Activated CD8-positive, alpha-beta T cell treated with anti-CD3 and anti-CD28 coated beads, Interleukin-2, amount 10 ng/mL, durations not matched to agents 7 days and 5 days (primary cell): ENCODE results near the gene PDZD8. TPM values are rescaled to one million over a fixed set of nuclear protein-coding genes. Genes with fewer than 3 reads are reported as not detected.

Experiments used
- ATAC-seq: fragments of 150-1000 bp; cut with Tn5 transposase; one replicate; pipeline ENCODE4 v1.10.0; 2021; ENCODE audit warnings: moderate library complexity
- CTCF ChIA-PET: fragments of 350-600 bp; sonication (Branson Sonifier 250); formaldehyde crosslinking; loops from one replicate; lab custom pipeline; 2021; ENCODE audit warnings: antibody characterized with exemption; lab: Charles Lee
- POLR2A ChIA-PET: fragments of 350-600 bp; sonication (Branson Sonifier 250); formaldehyde crosslinking; loops from one replicate; lab custom pipeline; 2021; ENCODE audit warnings: antibody characterized with exemption; lab: Charles Lee
- DNase-seq: peaks from one replicate; pipeline ENCODE4 v3.0.0-alpha.2; 2020
- H3K27ac Mint-ChIP-seq: one replicate; pipeline ENCODE4 v1.8.0; 2021; ENCODE audit warnings: mild to moderate bottlenecking, mixed read lengths
- H3K27me3 Mint-ChIP-seq: one replicate; pipeline ENCODE4 v1.8.0; 2021; ENCODE audit warnings: low read depth, mixed read lengths
- H3K36me3 Mint-ChIP-seq: one replicate; pipeline ENCODE4 v1.8.0; 2021; ENCODE audit warnings: low read depth, mixed read lengths
- H3K4me1 Mint-ChIP-seq: one replicate; pipeline ENCODE4 v1.8.0; 2021; ENCODE audit warnings: low read depth, mixed read lengths
- H3K4me3 Mint-ChIP-seq: one replicate; pipeline ENCODE4 v1.8.0; 2021; ENCODE audit warnings: mild to moderate bottlenecking, mixed read lengths
- H3K9me3 Mint-ChIP-seq: one replicate; pipeline ENCODE4 v1.8.0; 2022; ENCODE audit warnings: mixed read lengths; ENCODE audit not compliant: insufficient read depth
- total RNA-seq, 2 experiments: library from RNA; stranded (reverse); gene quantifications; one replicate each; pipeline ENCODE4 v1.2.3, GENCODE V29; 2021

Gene PDZD8, protein sequence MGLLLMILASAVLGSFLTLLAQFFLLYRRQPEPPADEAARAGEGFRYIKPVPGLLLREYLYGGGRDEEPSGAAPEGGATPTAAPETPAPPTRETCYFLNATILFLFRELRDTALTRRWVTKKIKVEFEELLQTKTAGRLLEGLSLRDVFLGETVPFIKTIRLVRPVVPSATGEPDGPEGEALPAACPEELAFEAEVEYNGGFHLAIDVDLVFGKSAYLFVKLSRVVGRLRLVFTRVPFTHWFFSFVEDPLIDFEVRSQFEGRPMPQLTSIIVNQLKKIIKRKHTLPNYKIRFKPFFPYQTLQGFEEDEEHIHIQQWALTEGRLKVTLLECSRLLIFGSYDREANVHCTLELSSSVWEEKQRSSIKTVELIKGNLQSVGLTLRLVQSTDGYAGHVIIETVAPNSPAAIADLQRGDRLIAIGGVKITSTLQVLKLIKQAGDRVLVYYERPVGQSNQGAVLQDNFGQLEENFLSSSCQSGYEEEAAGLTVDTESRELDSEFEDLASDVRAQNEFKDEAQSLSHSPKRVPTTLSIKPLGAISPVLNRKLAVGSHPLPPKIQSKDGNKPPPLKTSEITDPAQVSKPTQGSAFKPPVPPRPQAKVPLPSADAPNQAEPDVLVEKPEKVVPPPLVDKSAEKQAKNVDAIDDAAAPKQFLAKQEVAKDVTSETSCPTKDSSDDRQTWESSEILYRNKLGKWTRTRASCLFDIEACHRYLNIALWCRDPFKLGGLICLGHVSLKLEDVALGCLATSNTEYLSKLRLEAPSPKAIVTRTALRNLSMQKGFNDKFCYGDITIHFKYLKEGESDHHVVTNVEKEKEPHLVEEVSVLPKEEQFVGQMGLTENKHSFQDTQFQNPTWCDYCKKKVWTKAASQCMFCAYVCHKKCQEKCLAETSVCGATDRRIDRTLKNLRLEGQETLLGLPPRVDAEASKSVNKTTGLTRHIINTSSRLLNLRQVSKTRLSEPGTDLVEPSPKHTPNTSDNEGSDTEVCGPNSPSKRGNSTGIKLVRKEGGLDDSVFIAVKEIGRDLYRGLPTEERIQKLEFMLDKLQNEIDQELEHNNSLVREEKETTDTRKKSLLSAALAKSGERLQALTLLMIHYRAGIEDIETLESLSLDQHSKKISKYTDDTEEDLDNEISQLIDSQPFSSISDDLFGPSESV
- total RNA-seq, result 10 to 100 TPM; 11.2 to 12.5 TPM

DNA sequence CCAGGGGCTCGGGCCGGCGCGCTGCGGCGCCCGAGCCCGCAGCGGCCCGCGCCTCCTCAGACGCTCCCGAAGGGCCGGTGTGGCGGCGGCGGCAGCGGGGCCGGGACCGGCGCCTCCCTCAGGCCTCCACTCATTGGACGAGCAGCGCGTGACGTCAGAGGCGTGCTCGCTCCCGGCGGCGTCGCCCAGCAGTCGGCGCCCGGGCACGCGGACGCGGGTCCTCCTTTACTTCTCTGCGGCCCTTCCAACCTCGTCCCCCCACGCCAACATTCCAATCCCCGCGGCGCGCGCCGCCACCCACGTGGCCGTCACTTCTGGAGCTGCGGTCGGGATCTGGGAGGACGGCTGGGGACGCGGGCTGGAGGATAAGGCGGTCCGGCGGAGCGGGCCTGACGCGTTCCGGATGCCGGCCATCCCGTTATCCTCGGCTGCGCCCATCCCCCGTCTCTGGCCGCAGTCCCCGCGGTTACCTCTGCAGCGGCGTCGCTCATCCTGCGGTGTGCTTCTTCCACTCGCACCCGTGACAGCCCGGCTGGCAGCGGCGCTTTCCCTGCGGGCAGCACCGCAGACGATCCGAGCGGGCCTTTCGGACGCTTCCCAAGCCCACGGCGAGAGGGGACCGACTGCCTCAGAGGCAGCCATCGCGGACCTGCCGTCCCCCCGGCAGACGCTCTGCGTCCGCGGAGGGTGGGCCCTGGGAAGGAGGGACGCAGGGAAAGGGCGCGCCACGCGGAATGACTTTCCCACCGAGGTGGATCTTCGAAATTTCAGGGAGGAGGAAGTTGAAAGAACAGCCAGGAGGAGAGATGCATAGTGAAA lies at the start of gene PDZD8:
PDZD8 (minus strand) TSS at position 81 of the 819 bp plus-strand sequence. CDS start 213 bp downstream, outside the sequence.
- peak; percentile 85 for ATAC-seq
- no peaks in the 10 kb centered on the region for H3K9me3 Mint-ChIP-seq
- CTCF ChIA-PET, result no interaction called here
- POLR2A ChIA-PET, result no interaction called here
- H3K4me3 Mint-ChIP-seq, result peak within 1 kb of the TSS; percentile 87
- peaks cover 35% of the 10 kb centered on the region for H3K27me3 Mint-ChIP-seq
- peak; percentile 90 for DNase-seq
- peaks cover 25% of the 10 kb centered on the region for H3K4me1 Mint-ChIP-seq
- H3K27ac Mint-ChIP-seq, result peak within 1 kb of the TSS; percentile 86
- peaks cover 9% of the 10 kb centered on the region for H3K36me3 Mint-ChIP-seq

DNA sequence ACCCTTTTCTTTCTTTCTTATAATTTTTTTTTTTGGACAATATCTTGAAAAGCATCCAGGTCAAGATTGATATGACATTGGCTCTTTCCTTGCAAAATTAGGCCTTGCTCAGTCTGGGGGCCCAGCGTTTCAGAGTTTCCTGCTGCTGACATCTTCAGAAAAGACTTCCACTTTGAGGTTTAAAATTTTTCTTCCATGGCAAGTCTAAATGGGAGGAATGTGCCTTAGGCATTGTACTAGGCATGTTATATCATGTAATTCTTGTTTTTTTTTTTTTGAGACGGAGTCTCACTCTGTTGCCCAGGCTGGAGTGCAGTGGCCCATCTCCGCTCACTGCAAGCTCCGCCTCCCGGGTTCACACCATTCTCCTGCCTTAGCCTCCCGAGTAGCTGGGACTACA lies 48.9 kb upstream of the PDZD8 start:
- Mint-ChIP-seq H3K27me3 (peaks cover 2% of the 10 kb centered on the region), H3K4me1 (no peaks in the 10 kb centered on the region), H3K9me3 (no peaks in the 10 kb centered on the region), H3K4me3 (no peak overlapping the region), H3K36me3 (no peaks in the 10 kb centered on the region), H3K27ac (no peak overlapping the region)
- DNase-seq (no peak), ATAC-seq (no peak)
- CTCF ChIA-PET, result no interaction called here
- POLR2A ChIA-PET, result no interaction called here

DNA sequence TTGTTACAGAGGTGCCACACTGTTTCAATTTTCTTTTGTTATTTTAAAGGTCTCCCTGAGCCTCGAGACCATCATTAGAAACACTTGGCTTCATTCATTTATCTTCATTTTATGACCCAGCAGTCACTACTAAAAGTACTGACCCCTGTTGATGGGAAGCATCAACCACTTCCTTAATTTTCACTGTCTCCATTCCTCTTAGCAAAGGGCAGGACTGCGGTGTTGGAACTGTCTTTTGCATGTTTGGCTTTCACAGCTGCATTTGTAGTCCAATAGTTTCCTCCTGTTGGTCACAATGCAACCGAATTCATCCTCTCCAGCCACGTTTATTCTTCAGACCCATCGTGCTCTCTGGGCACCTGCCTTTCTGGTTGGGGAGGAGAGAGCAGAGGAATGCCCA lies 46.7 kb upstream of the PDZD8 start:
- no peak for ATAC-seq
- no peak overlapping the region for H3K27ac Mint-ChIP-seq
- POLR2A ChIA-PET, result no interaction called here

DNA sequence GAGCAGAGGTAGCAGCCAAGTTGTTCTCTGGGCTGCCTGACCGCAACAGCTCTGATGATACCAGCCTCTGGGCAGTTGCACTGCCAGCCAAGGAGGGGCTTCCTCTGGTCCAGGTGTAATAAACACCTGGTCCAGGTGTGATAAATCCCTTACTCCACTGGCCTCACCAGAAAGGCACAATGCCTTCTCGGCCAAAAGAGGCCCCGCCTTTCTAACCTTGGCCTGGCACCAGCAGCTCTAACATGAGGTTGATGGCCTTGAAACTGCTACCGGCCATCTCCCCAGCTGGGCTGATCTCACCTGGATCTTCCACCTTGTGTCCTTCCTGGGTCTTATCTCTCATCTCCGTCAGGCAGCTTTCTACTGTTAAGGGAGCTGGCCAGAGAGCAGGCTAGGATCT lies 45.5 kb upstream of the PDZD8 start:
- Mint-ChIP-seq H3K4me1 (no peaks in the 10 kb centered on the region), H3K4me3 (no peak overlapping the region), H3K36me3 (no peaks in the 10 kb centered on the region), H3K27me3 (peaks cover 2% of the 10 kb centered on the region), H3K27ac (no peak overlapping the region), H3K9me3 (no peaks in the 10 kb centered on the region)
- no peak for DNase-seq
- no peak for ATAC-seq
- ChIA-PET CTCF (no interaction called here), POLR2A (no interaction called here)

More for the DNA sequence above, 46.7 kb upstream of the PDZD8 start:
- H3K4me3 Mint-ChIP-seq, result no peak overlapping the region
- H3K9me3 Mint-ChIP-seq, result no peaks in the 10 kb centered on the region
- CTCF ChIA-PET, result no interaction called here
- H3K36me3 Mint-ChIP-seq, result no peaks in the 10 kb centered on the region
- H3K27me3 Mint-ChIP-seq, result no peaks in the 10 kb centered on the region
- H3K4me1 Mint-ChIP-seq, result no peaks in the 10 kb centered on the region
- DNase-seq, result no peak

DNA sequence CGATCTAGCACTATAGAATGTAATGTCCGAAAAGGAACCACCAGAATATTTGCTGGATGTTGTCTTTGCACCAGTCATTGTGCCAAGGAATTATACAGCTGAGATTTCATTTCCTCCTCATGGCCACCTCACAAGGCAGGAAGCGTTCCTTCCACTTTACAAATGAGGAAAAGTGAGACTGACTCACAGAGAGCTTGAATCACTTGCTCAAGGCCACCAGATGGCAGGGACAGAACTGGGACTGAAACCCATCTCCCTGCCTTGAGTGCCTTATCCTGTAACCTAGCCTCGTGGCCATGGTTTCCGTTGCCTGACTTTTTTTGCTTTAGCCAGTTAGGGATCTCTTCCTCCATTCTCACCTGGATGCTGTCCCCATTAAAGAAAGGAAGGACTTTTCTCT lies 44.7 kb upstream of the PDZD8 start:
- Mint-ChIP-seq H3K27ac (no peak overlapping the region), H3K4me1 (no peaks in the 10 kb centered on the region), H3K27me3 (peaks cover 3% of the 10 kb centered on the region), H3K36me3 (no peaks in the 10 kb centered on the region), H3K9me3 (no peaks in the 10 kb centered on the region), H3K4me3 (no peak overlapping the region)
- DNase-seq (no peak), ATAC-seq (no peak)
- ChIA-PET POLR2A (no interaction called here), CTCF (no interaction called here)

DNA sequence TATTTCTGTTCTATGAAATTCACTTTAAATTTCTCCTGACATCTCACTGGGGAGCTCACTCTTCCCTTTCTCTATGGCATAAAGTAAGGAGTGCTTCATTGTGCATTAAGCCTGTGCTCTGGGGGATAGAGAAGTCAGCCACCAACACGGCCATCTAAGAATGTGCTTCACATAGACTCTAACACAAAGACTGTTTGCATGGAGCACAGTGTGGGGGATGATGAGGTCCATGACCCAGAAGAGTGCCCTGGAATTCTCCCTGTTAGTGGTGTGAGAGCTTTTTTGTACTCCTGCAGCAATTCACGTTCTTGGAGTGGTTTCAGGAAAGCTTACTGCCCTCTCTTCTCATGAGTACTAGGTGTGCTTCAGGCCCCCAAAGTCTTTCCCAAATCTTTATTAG lies 43.9 kb upstream of the PDZD8 start:
- Mint-ChIP-seq H3K9me3 (no peaks in the 10 kb centered on the region), H3K36me3 (no peaks in the 10 kb centered on the region), H3K27ac (no peak overlapping the region), H3K4me3 (no peak overlapping the region), H3K4me1 (no peaks in the 10 kb centered on the region), H3K27me3 (peaks cover 3% of the 10 kb centered on the region)
- no peak for DNase-seq
- no peak for ATAC-seq
- POLR2A ChIA-PET, result no interaction called here
- CTCF ChIA-PET, result no interaction called here

GRCh38 chr10:117418121-117418520 lies 42.9 kb upstream of the PDZD8 start:
- no peak overlapping the region for H3K4me3 Mint-ChIP-seq
- H3K27me3 Mint-ChIP-seq, result peaks cover 5% of the 10 kb centered on the region
- ChIA-PET POLR2A (no interaction called here), CTCF (interaction anchor here (1.6 kb wide), 1 partner anchor 201 kb away, joined by 3 read pairs; no protein-coding TSS in a partner anchor)
- H3K9me3 Mint-ChIP-seq, result no peaks in the 10 kb centered on the region
- no peaks in the 10 kb centered on the region for H3K4me1 Mint-ChIP-seq
- ATAC-seq (no peak), DNase-seq (no peak)
- H3K36me3 Mint-ChIP-seq, result no peaks in the 10 kb centered on the region
- no peak overlapping the region for H3K27ac Mint-ChIP-seq

- Mint-ChIP-seq H3K27me3 (peaks cover 8% of the 10 kb centered on the region), H3K27ac (no peak overlapping the region), H3K36me3 (no peaks in the 10 kb centered on the region), H3K4me3 (no peak overlapping the region), H3K4me1 (no peaks in the 10 kb centered on the region), H3K9me3 (no peaks in the 10 kb centered on the region)
- ChIA-PET POLR2A (no interaction called here), CTCF (interaction anchor here (1.6 kb wide), 1 partner anchor 200 kb away, joined by 3 read pairs; no protein-coding TSS in a partner anchor)
- ATAC-seq (no peak), DNase-seq (no peak)
These were observed 42.0 kb upstream of the PDZD8 start for GRCh38 chr10:117417196-117417595.

DNA sequence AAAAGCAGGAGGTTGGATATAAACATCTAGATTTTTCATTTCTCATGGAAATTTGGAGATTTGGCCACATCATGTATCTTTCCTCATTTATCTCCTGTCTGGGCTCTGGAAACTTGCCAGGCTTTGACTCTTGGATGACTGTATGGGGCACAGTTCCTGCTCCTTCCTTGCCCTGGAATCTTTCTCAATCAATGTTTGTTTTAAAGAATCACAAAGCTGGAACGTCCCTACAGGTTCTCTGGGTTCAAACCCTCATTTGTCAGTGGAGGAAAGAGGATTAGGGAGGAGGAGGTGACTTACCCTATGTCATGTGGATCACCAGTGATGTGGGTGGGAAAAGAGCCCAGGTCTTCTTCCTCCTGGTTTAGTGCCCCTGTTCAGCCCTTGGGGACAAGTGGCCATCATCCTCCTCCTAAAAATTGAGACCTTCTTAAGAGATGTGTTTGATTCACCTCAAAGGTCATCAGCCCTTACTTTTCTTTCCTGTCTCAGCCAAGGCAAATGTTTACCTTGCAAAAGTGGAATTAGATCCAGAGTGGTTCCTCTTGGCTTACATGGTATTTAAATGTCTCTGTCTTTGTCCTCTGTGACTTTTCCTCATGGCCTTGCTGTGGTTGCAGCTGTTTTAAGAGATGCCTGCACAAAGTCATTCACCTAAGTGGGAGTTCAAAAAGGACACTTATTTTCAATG lies 38.8 kb upstream of the PDZD8 start:
- ChIA-PET CTCF (no interaction called here), POLR2A (no interaction called here)
- Mint-ChIP-seq H3K4me3 (no peak overlapping the region), H3K9me3 (no peaks in the 10 kb centered on the region), H3K4me1 (no peaks in the 10 kb centered on the region), H3K27ac (no peak overlapping the region), H3K36me3 (no peaks in the 10 kb centered on the region), H3K27me3 (peaks cover 16% of the 10 kb centered on the region)
- ATAC-seq (no peak), DNase-seq (no peak)

GRCh38 chr10:117412469-117413010 lies 37.3 kb upstream of the PDZD8 start:
- ChIA-PET CTCF (no interaction called here), POLR2A (no interaction called here)
- no peak for DNase-seq
- Mint-ChIP-seq H3K36me3 (no peaks in the 10 kb centered on the region), H3K27me3 (peaks cover 18% of the 10 kb centered on the region), H3K27ac (no peak overlapping the region), H3K4me1 (no peaks in the 10 kb centered on the region), H3K9me3 (no peaks in the 10 kb centered on the region), H3K4me3 (no peak overlapping the region)
- ATAC-seq, result no peak
